GM18867 (cell line): Measurements from ENCODE around the gene HHIPL2.
"Not testable (repeated sequence)": the region's sequence is repeated elsewhere in the genome, so short reads cannot be mapped to it uniquely, and the experiment has no call there.

Experiments used
- ATAC-seq: cut with Tn5 transposase; IDR thresholded peaks from one replicate; pipeline ENCODE4 v1.9.1; 2021; ENCODE audit warnings: mild to moderate bottlenecking, moderate library complexity; ENCODE audit not compliant: unreplicated experiment

Gene HHIPL2

DNA sequence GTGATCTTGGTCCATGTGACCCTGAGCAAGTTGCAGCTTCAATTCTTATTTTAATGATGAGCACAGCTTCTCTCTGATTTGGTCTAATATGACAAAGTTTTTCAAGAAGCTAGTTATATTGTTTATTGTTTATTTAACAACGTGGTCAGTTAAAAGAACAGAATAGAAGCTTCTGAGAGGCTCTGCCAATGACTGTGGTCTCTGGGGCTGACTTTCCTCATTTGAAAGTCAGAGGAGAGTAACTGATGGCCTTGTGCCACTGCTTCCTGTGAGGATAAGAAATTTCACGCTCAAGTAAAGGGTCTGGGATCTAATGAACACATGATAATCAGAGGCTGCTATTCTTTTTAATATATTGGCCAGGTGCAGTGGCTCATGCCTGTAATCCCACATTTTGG is 7.3 kb downstream of the HHIPL2 start:
- ATAC-seq, result no peak

DNA sequence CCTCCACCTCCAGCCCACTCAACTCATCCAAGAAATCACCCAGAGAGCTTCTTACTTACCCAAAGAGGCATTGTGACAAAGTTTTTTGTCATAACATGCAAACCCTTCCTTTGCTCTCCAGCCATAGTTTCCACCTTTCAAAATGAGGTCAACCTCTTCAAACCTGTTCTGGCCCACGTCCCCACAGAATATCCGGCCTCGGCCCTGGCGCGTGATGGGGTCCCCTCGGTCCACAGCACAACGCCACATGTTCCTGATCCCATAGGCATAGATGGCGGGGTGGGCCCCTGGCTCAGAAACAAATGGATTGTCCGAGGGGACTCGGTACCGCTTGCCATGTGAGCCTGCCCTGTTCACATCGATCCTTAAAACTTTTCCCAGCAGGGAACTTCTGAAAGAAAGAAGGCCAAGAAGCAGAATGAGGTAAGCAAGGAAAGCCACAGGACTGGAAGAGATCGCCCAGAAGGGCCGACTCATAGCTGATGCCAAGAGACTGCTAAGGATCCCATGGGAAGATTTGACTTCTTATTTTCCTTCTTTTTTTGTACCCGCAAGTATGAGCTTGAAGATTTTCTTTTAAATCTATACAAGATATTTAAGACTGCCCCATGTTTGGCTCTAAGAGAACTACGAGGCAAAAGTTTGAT is 7.8 kb downstream of the HHIPL2 start:
- ATAC-seq, result no peak

DNA sequence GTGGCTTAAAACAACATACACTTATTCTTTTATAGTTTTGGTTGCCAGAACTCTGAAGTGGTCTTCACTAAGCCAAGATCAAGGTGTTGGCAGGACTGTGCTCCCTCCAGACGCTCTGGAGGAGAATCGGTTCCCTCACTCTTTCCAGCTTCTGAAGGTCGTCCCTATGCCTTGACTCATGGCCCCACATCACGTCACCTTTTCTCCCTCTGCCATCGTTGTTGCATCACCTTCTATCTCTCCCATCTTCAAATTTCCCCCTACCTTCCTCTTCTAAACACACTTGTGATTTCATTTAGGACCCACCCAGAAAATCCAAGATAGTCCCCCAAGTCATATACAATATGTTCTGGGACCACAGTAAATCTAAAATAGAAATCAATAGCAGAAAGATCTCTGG is 12.4 kb downstream of the HHIPL2 start:
- ATAC-seq, result no peak

DNA sequence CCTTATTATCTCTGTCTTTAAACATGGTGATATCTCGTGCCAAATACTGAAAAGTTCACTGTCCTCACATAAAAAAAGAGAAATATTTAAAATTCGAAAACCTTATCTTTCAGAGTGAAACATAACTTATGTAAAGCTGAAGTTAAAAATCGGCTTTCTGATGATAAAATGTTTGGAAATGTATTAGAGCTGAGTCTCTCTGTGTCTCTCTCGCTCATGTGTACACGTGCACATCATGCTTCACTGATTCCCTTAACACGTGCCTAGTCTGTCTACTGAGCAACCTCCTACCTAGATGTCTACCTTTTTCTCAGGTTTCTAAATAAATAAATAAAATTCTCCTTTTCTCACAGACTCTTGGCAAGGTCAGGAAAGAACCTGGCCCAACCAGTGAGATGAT is 17.1 kb downstream of the HHIPL2 start:
- ATAC-seq, result no peak

DNA sequence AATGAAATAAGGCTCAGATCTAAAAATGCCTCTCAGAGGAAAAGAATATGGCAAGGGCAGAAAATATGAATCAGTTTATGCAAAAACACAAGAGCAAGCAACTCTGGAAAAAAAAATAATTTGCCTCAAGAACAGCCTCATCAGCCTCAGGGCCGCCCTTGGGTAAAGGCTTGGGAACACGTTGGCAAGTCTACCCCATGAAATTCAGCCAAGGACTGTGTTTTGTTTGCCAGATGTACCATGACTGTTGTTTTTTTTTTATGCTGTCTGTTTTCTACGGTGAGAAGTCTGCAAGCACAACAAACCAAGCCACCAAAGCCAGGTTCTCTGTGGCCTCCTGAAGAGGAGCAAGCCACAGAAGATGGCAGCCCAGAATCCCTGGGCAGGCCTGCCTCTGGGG is 18.0 kb downstream of the HHIPL2 start:
- ATAC-seq, result no peak

DNA sequence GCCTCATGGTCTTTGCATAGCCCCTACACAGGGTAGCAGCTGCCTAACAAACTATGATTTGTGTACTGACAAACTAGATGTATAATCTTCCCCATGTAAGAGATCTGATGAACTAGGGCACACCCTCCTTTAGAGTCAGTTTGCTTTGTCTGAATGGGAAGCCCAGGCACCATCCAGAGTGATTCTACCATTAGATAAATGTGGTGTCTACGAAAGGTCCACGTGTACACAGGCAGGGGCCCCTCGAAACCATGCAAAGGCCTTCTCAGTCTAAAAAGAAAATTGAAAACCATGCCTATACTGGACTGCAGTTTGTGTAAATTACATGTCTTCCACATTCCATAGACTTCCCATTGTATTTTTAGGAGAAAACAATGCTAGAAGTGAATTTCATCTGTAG is 18.7 kb downstream of the HHIPL2 start:
- no peak for ATAC-seq

DNA sequence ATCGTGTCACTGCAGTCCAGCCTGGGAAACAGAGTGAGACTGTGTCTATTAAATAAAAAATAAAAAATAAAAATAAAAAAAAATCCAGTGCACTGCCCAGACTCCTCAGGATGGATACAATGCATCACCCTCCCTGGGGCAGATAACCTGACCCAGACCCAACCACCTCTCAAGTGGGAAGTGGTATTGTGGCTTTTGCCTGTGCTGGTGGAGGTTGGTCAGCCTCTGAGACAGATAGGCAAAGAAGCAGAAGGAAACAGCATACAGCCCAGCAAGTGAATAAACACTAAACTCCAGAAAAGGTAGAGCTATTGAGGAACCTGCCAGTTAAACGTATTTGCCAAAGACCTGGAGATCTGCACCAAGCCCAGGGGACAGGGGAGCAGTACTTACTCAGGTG is 22.0 kb downstream of the HHIPL2 start:
- ATAC-seq, result no peak

DNA sequence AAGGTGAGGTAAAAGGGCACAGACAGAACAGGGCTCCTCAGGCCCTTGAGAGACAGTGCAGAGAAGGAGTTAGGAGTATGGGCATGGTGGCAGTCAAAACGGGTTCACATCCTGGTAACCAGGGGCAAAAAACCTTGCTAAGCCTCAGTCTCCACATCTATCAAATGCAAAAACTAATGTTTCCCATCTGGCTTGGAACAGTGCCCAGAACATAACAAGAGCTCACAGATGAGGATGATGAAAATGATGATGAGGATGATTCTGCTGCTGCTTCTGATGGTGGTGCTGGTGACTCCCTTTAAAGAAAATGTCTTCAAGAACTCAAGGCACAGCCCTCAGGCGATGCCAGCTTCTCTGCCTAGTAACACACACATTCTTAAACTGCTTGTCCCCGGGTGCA is 24.1 kb downstream of the HHIPL2 start:
- ATAC-seq, result no peak

DNA sequence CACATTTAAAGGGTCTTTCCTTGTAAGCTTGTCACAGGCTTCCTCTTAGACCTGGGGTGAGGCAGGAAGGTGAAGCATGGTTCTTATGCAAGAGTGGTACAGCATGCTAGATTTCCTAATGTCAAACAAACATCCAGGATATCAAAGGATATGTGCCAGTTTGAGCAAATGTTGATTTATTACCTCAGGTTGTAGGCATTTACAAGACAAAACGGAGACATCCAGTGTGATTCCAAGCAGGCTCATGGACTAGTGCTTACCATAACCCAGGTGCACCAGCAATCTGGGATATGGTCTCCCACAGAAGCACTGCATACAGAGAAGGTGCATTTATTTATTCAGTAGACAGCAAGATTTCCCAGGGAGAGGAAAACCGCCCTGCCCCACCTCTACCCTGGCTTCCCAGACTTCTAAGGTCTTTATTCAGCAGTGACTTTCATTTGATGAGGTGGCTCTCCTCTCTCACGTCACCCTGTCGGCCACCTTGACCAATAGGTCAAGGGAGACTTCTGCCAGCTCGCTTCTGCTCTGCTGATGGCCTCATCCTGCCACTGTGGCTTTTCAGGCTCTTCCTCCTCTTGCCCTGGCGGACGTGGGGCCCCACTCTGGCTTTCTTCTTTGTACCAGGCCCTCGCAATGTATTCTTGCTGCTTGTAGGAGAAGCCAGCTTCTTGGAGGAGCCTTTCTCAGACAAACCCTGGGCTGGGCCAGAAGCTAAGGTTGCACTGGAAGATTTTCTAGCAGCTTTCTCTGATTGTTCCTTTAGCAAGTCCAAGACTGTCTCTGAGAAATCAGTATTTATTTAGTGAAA is 25.6 kb downstream of the HHIPL2 start:
- ATAC-seq, result no peak

DNA sequence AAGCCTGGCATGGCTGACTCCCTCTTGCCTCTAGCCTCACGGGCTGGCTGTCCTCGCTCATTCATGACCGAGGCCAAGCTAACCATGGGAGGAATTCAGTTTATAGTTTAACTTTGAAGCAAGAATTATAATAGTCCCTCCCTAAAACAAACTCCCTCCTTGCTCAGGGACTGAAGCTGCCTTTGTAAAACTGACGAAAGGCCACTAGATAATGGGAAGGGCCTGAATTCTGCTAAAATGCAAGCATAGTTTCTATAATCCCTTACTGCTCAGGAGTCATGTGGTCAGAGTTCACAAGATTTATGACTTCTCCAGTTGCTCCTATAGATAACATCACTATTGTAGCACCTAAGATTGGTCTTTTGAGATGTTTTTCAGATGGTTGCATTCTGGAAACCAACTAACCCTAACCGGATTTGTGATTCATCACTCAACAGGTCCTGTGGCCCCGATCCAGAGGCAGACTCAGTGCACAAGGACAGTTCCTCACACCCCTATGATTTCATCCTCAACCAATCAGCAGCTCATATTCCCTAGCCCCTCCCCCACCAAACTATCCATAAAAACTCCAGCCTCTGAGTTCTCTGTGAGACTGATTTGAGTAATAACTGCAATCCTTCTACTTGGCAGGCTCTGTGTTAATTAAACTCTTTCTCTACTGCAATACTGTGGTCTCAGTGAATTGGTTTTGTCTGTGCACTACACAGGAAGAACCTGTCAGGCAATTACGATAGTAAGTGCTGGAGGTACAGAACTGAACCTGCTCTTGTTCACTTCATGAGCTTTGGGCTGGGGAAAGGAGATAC is 26.4 kb downstream of the HHIPL2 start:
- no peak for ATAC-seq

DNA sequence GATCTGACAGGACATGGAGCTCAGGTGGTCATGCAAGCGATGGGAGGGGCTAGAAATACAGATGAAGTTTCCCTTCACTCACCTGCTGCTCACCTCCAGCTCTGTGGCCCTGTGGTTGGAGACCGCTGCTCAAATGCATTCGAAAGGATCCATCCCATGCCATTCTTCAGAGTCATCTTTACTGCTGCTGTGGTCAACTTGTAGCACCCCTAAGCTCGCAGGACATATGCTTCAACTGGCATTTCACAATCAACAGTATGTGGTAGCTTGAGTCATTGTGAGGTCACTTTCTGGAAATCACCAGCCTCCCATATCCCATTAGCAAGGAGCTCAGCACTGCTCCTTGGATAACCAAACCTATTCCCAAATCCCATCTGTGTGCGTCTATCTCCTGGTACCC is 58.4 kb downstream of the HHIPL2 start:
- not testable (repeated sequence) for ATAC-seq

DNA sequence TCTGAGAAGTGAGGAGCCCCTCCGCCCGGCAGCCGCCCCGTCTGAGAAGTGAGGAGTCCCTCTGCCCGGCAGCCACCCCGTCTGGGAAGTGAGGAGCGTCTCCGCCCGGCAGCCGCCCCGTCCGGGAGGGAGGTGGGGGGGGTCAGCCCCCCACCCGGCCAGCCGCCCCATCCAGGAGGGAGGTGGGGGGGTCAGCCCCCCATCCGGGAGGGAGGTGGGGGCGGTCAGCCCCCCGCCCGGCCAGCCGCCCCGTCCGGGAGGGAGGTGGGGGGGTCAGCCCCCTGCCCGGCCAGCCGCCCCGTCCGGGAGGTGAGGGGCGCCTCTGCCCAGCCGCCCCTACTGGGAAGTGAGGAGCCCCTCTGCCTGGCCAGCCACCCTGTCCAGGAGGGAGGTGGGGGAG is 60.1 kb downstream of the HHIPL2 start:
- not testable (repeated sequence) for ATAC-seq

DNA sequence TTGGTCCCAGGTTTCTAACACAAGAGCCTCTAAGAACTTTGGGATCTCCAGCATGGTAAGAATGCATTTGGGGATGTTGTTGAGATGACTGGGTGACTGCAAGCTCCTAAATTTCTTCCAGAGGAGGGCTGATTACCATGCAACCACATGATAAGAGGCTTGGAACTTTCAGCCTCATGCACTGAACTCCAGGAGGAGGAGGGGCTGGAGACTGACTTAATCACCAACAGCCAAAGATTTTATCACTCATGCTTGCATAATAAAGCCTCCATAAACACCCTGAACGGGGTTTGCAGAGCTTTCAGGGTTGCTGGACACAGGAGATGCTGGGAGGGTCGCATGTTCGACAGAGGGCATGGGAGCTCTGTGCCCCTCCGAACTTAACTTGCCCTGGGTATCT is 63.9 kb downstream of the HHIPL2 start:
- not testable (repeated sequence) for ATAC-seq

DNA sequence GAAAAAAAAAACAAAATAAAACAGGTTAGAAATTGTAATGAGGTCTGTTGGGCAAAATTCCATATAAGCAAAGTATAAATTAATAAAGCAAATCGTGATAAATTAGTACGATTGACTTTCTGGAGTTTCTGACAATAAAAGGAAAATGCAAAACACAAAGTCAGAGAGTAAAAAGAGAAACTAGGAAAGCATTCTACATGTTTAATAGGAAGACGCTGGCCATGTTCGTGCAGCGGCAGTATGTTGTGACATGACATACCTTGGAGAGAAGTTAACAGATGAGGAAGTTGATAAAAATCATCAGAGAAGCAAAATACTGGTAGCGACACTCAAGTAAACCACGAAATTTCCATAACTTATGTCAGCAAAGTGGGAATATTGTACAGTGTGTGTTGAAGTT is 68.3 kb downstream of the HHIPL2 start:
- not testable (repeated sequence) for ATAC-seq

DNA sequence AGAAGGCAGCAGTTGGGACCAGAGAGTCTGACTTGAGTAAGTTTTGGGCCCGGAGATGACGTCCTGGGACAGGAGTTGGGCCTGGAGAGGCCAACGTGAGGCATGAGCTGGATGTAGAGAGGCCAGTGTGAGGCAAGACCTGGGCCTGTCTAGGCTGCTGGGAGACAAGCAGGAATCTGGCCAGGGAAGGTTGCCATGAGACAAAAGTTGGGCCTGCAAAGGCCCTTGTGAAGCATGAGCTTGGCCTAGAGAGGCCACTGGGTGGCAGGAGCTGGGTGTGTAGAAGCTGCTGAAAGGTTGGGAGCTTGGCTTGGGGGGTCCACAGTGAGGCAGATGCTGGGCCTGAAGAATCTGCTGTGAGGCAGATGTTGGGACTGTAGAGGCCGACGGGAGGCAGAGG is 71.5 kb downstream of the HHIPL2 start:
- not testable (repeated sequence) for ATAC-seq

DNA sequence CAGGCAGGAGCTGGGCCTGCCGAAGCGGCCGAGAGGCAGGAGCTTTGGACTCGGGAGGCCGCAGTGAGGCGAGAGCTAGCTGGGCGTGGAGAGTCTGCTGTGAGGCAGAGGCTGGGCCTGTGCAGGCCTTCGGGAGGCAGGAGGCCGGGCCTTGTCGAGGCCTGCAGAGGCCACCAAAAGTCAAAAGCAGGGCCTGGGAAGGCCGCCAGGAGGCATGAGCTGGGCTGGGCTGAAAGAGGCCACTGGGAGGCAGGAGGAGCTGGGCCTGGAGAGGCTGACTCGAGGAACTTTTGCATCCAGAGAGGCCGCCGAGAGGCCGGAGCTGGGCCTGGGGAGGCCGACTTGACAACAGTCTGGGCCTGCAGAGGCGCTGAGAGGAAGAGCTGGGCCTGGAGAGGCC is 74.2 kb downstream of the HHIPL2 start:
- not testable (repeated sequence) for ATAC-seq

DNA sequence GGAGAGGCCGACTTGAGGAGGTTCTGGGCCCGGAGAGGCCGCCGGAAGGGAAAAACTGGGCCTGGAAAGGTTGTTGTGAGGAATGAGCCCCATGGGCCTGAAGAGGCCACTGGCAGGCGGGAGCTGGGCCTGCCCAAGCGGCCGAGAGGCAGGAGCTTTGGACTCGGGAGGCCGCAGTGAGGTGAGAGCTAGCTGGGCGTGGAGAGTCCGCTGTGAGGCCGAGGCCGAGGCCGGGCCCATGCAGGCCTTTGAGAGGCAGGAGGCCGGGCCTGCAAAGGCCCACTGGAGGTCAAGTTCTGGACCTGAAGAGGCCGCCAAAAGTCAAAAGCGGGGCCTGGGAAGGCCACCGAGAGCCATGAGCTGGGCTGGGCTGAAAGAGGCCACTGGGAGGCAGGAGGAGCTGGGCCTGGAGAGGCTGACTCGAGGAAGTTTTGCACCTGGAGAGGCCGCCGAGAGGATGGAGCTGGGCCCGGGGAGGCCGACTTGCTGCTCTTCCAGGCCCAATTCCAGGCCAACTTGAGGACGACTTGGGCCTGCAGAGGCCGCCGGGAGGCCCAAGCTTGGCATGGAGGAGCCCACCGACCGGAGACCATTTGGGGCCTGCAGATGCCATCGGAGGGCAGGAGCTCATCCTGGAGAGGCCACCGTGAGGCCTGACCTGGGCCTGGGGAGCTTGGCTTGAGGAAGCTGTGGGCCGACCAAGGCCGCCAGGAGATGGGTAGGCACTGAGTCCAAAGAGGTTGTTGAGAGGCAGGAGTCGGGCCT is 74.9 kb downstream of the HHIPL2 start:
- ATAC-seq, result not testable (repeated sequence)
